H1 (cell line): ENCODE results near the gene INPP5F. TPM values are rescaled to one million over a fixed set of nuclear protein-coding genes. Genes with fewer than 3 reads are reported as not detected.

Source experiments
- CTCF ChIA-PET: fragments of 300-600 bp; sonication (Branson Sonifier 250); formaldehyde crosslinking; loops from one replicate; lab custom pipeline; 2021; ENCODE audit not compliant: partially characterized antibody; lab: Charles Lee
- POLR2A ChIA-PET: fragments of 300-600 bp; sonication (Branson Sonifier 250); formaldehyde crosslinking; loops from one replicate; lab custom pipeline; 2021; ENCODE audit warnings: inconsistent platforms; ENCODE audit not compliant: partially characterized antibody; lab: Charles Lee
- DNase-seq, 2 experiments: peaks; one replicate each; pipeline versions ENCODE4 v3.0.0 to v3.0.0-alpha.2; 2010 to 2022; ENCODE audit warnings: low spot score in 2 of 2, low read depth in 1 of 2, mixed read lengths in 1 of 2
- FAIRE-seq: peaks from 2 replicates; lab custom pipeline; 2011; peaks lifted over from hg19 to GRCh38; lab: Jason Lieb, UNC
- H2AFZ ChIP-seq: 2 replicates; pipeline ENCODE4 v1.8.1; 2012; ENCODE audit warnings: low read length, inconsistent platforms
- H2AK5ac ChIP-seq: 2 replicates; pipeline ENCODE4 v1.6.1; 2013; ENCODE audit warnings: low read depth, low read length
- H2BK120ac ChIP-seq: replicated peaks from 2 replicates; pipeline ENCODE3; 2013; ENCODE audit warnings: low read depth, low read length, inconsistent platforms
- H2BK12ac ChIP-seq: 2 replicates; pipeline ENCODE4 v1.6.1; 2013; ENCODE audit warnings: low read depth, low read length
- H2BK15ac ChIP-seq: 2 replicates; pipeline ENCODE4 v1.6.1; 2013; ENCODE audit warnings: low read length
- H2BK20ac ChIP-seq: 2 replicates; pipeline ENCODE4 v1.6.1; 2013; ENCODE audit warnings: low read length
- H2BK5ac ChIP-seq: 2 replicates; pipeline ENCODE4 v1.6.1; 2013; ENCODE audit warnings: low read depth, low read length
- H3K14ac ChIP-seq: 2 replicates; pipeline ENCODE4 v1.6.1; 2013; ENCODE audit warnings: inconsistent platforms; ENCODE audit not compliant: insufficient read length
- H3K18ac ChIP-seq: 2 replicates; pipeline ENCODE4 v1.6.1; 2013; ENCODE audit warnings: low read length; ENCODE audit errors: extremely low read depth
- H3K23ac ChIP-seq: 2 replicates; pipeline ENCODE4 v1.6.1; 2013; ENCODE audit warnings: inconsistent platforms; ENCODE audit not compliant: insufficient read length
- H3K23me2 ChIP-seq: 2 replicates; pipeline ENCODE4 v1.6.1; 2013; ENCODE audit warnings: low read depth, low read length
- H3K27ac ChIP-seq: 2 replicates; pipeline ENCODE4 v1.6.1; 2011; ENCODE audit warnings: low read depth, low read length, inconsistent platforms
- H3K27me3 ChIP-seq, 4 experiments: replicated peaks in 1 of 4; 1 replicate in 1 of 4; 2 replicates in 3 of 4; pipeline versions ENCODE4 v1.6.1 to v1.8.1; 2011 to 2013; ENCODE audit warnings: low read length in 3 of 4, mild to moderate bottlenecking in 3 of 4, inconsistent platforms in 2 of 4, mixed read lengths in 2 of 4, moderate library complexity in 1 of 4; ENCODE audit not compliant: control insufficient read depth in 3 of 4, insufficient read depth in 3 of 4; ENCODE audit errors: extremely low read depth in 1 of 4
- H3K36me3 ChIP-seq, 4 experiments: 2 replicates each; pipeline versions ENCODE4 v1.6.1 to v1.8.1; 2011 to 2013; ENCODE audit warnings: mild to moderate bottlenecking in 4 of 4, low read length in 3 of 4, moderate library complexity in 2 of 4, control low read depth in 1 of 4, inconsistent platforms in 1 of 4; ENCODE audit not compliant: insufficient read depth in 4 of 4, control insufficient read depth in 2 of 4
- H3K4ac ChIP-seq: replicated peaks from 2 replicates; pipeline ENCODE3; 2013; ENCODE audit warnings: low read length, low read depth, mixed read lengths, inconsistent platforms; ENCODE audit not compliant: insufficient read length
- H3K4me1 ChIP-seq, 4 experiments: replicated peaks in 1 of 4; 1 replicate in 1 of 4; 2 replicates in 3 of 4; pipeline versions ENCODE4 v1.6.1 to v1.8.1; 2011 to 2013; ENCODE audit warnings: low read length in 3 of 4, inconsistent platforms in 2 of 4, mixed read lengths in 1 of 4; ENCODE audit not compliant: insufficient read depth in 4 of 4, control insufficient read depth in 3 of 4
- H3K4me2 ChIP-seq, 2 experiments: 2 replicates each; pipeline versions ENCODE4 v1.6.1 to v1.8.1; 2011 to 2013; ENCODE audit warnings: low read depth in 2 of 2, low read length in 2 of 2, control low read depth in 1 of 2, inconsistent platforms in 1 of 2, mild to moderate bottlenecking in 1 of 2; ENCODE audit not compliant: insufficient read depth in 1 of 2
- H3K4me3 ChIP-seq, 4 experiments: fragments of 200-600, 300-600 bp in 1 of 4; sonication (generic), shearing (Covaris generic), sonication (Bioruptor Twin) in 1 of 4; 2 replicates each; pipeline versions ENCODE4 v1.5.1 to v1.8.1; 2011 to 2016; ENCODE audit warnings: low read length in 4 of 4, low read depth in 3 of 4, control low read depth in 2 of 4, inconsistent platforms in 2 of 4, mild to moderate bottlenecking in 2 of 4, mixed read lengths in 1 of 4, moderate library complexity in 1 of 4; ENCODE audit not compliant: insufficient read depth in 2 of 4; ENCODE audit errors: extremely low read depth in 1 of 4
- H3K56ac ChIP-seq: replicated peaks from 2 replicates; pipeline ENCODE3; 2013; ENCODE audit warnings: low read depth, mild to moderate bottlenecking, mixed read lengths, low read length, inconsistent platforms; ENCODE audit not compliant: insufficient read length
- H3K79me1 ChIP-seq: 2 replicates; pipeline ENCODE4 v1.6.1; 2013; ENCODE audit warnings: low read depth, low read length, control low read depth
- H3K79me2 ChIP-seq, 2 experiments: 2 replicates each; pipeline versions ENCODE4 v1.6.1 to v1.8.1; 2012 to 2013; ENCODE audit warnings: low read length in 2 of 2, mild to moderate bottlenecking in 2 of 2, inconsistent platforms in 1 of 2; ENCODE audit not compliant: insufficient read depth in 2 of 2, control insufficient read depth in 1 of 2
- H3K9ac ChIP-seq, 4 experiments: replicated peaks in 1 of 4; 1 replicate in 1 of 4; 2 replicates in 3 of 4; pipeline versions ENCODE4 v1.6.1 to v1.8.1; 2011 to 2013; ENCODE audit warnings: low read depth in 3 of 4, low read length in 3 of 4, control low read depth in 2 of 4, mild to moderate bottlenecking in 2 of 4, moderate library complexity in 2 of 4, inconsistent platforms in 1 of 4; ENCODE audit errors: extremely low read depth in 1 of 4
- H3K9me3 ChIP-seq, 2 experiments: 2 replicates each; pipeline versions ENCODE4 v1.6.1 to v1.8.1; 2012 to 2013; ENCODE audit warnings: mild to moderate bottlenecking in 2 of 2, moderate library complexity in 2 of 2, control low read depth in 1 of 2, inconsistent platforms in 1 of 2, low read depth in 1 of 2, low read length in 1 of 2, mixed read lengths in 1 of 2; ENCODE audit not compliant: insufficient read depth in 2 of 2
- H4K20me1 ChIP-seq, 2 experiments: replicated peaks in 1 of 2; 2 replicates each; pipeline versions ENCODE3 to v1.8.1; 2011 to 2013; ENCODE audit warnings: inconsistent platforms in 2 of 2, low read length in 2 of 2, mild to moderate bottlenecking in 1 of 2; ENCODE audit not compliant: insufficient read depth in 2 of 2, control insufficient read depth in 1 of 2
- H4K5ac ChIP-seq: 2 replicates; pipeline ENCODE4 v1.6.1; 2013; ENCODE audit warnings: low read length, low read depth, mixed read lengths, inconsistent platforms; ENCODE audit not compliant: insufficient read length
- H4K8ac ChIP-seq: 2 replicates; pipeline ENCODE4 v1.8.0; 2013; ENCODE audit warnings: mild to moderate bottlenecking, moderate library complexity, low read length, inconsistent platforms; ENCODE audit not compliant: insufficient read depth; ENCODE audit errors: extremely low read depth
- H4K91ac ChIP-seq: replicated peaks from 2 replicates; pipeline ENCODE3; 2013; ENCODE audit warnings: low read length, mixed read lengths, inconsistent platforms; ENCODE audit not compliant: insufficient read length
- ASH2L ChIP-seq: fragments of 200-600, 300-600 bp; sonication (generic); IDR thresholded peaks from one replicate; pipeline ENCODE4 v1.7.1; 2017; ENCODE audit warnings: low read length
- CBX5 ChIP-seq: fragments of 300-800, 300-1000 bp; sonication (generic); IDR thresholded peaks from 2 replicates; pipeline ENCODE4 v1.7.1; 2016; ENCODE audit warnings: antibody characterized with exemption, low read length, low read depth
- E2F6 ChIP-seq: IDR thresholded peaks from 2 replicates; pipeline ENCODE4 v1.6.1; 2012; ENCODE audit warnings: inconsistent platforms
- GABPA ChIP-seq: IDR thresholded peaks from 2 replicates; pipeline ENCODE4 v1.6.1; 2011; ENCODE audit warnings: mild to moderate bottlenecking, low read length, moderate library complexity, borderline replicate concordance; ENCODE audit not compliant: insufficient read depth
- KDM1A ChIP-seq: fragments of 200-600, 300-600 bp; sonication (generic); IDR thresholded peaks from 2 replicates; pipeline ENCODE4 v1.7.1; 2016; ENCODE audit warnings: mild to moderate bottlenecking, low read length, borderline replicate concordance
- SIRT6 ChIP-seq: IDR thresholded peaks from one replicate; pipeline ENCODE4 v1.7.1; 2012; ENCODE audit warnings: low read length, inconsistent platforms
- SP1 ChIP-seq: IDR thresholded peaks from 2 replicates; pipeline ENCODE4 v1.6.1; 2011; ENCODE audit warnings: low read depth, low read length
- SRF ChIP-seq: IDR thresholded peaks from 2 replicates; pipeline ENCODE4 v1.6.1; 2011; ENCODE audit warnings: mild to moderate bottlenecking, low read depth, low read length, moderate library complexity
- TAF7 ChIP-seq: optimal IDR thresholded peaks from 2 replicates; pipeline ENCODE3; 2011; ENCODE audit warnings: low read depth, mild to moderate bottlenecking, inconsistent platforms, low read length, moderate library complexity, borderline replicate concordance
- TCF12 ChIP-seq: IDR thresholded peaks from 2 replicates; pipeline ENCODE4 v1.6.1; 2011; ENCODE audit warnings: low read depth, mild to moderate bottlenecking, low read length
- WGBS, 2 experiments: shearing (Covaris generic) in 1 of 2; methylation state at CpG; one replicate each; pipeline versions ENCODE4 v1.1.6 to v1.1.7; 2013 to 2015; ENCODE audit warnings: low lambda C conversion rate in 2 of 2, mixed read lengths in 2 of 2, inconsistent platforms in 1 of 2, low coverage in 1 of 2, missing lambda C conversion rate in 1 of 2; ENCODE audit not compliant: insufficient replicate concordance in 2 of 2, insufficient coverage in 1 of 2, insufficient read length in 1 of 2; ENCODE audit errors: extremely low coverage in 1 of 2, missing lambda C conversion rate in 1 of 2; 5-methylcytosine and 5-hydroxymethylcytosine counted together
- polyA plus RNA-seq, 7 experiments: library from polyadenylated mRNA; depleted of rRNA in 3 of 7; stranded (reverse) in 5 of 7; unstranded in 2 of 7; fragments of >200 nt in 5 of 7; fragments of 200-250 nt in 2 of 7; gene quantifications; 1 replicate in 5 of 7; 2 replicates in 1 of 7; 4 replicates in 1 of 7; pipeline versions ENCODE4 v1.2.1 to v1.2.3, GENCODE V29; 2011 to 2013; ENCODE audit warnings: missing spikeins in 2 of 7, mixed read lengths in 2 of 7
- total RNA-seq: library from RNA; stranded (reverse); fragmentation: NEBNext Ultra II Directional; extraction: Animal tissue kit (Norgen Biotek cat#: 25700); gene quantifications from 2 replicates; pipeline ENCODE4 v1.2.1, GENCODE V29; 2021

Gene INPP5F
- total and polyA plus RNA-seq, 2 of the 8 experiments (the other 6 are each of a cell fraction or from before 2014, with no cell fraction given) = 50.1 to 101 TPM

- no peak overlapping the region for H3K27ac ChIP-seq
- no peak overlapping the region for H3K18ac ChIP-seq
- H3K36me3 ChIP-seq = no peaks in the 10 kb centered on the region
- no peak for DNase-seq
- H3K23ac ChIP-seq = no peak overlapping the region
- H3K27me3 ChIP-seq = no peaks in the 10 kb centered on the region
- H4K91ac ChIP-seq = no peak overlapping the region
- peaks cover 3 to 5% of the 10 kb centered on the region in 2 experiments; a peak in 1 of 4 replicates for H3K9me3 ChIP-seq
- no peak overlapping the region for H3K4ac ChIP-seq
- H3K79me2 ChIP-seq = peaks cover 0 to 3% of the 10 kb centered on the region in 2 experiments; a peak in 2 of 4 replicates
- no peak for TF ChIP-seq CBX5
- no peak for TF ChIP-seq E2F6
- TF ChIP-seq KDM1A = no peak
- no peak for TF ChIP-seq SIRT6
- TF ChIP-seq SRF = no peak
- TF ChIP-seq ASH2L = no peak
- no peak for TF ChIP-seq GABPA
- no peak for TF ChIP-seq SP1
- no peak for TF ChIP-seq TCF12
- TF ChIP-seq TAF7 = no peak
- H3K14ac ChIP-seq = no peak overlapping the region
- no peak overlapping the region for H3K56ac ChIP-seq
- no peak overlapping the region for H4K5ac ChIP-seq
- H2BK12ac ChIP-seq = no peak overlapping the region
- no peak overlapping the region for H2BK5ac ChIP-seq
- no peak overlapping the region for H2BK120ac ChIP-seq
- H3K79me1 ChIP-seq = peaks cover 3% of the 10 kb centered on the region
- POLR2A ChIA-PET = interaction anchor here (1.2 to 3.1 kb wide), 3 partner anchors 16 to 73 kb away, joined by 4 to 16 read pairs (median 5); no protein-coding TSS in a partner anchor
- H2BK20ac ChIP-seq = no peak overlapping the region
- H3K23me2 ChIP-seq = no peaks in the 10 kb centered on the region
- no peak overlapping the region for H2BK15ac ChIP-seq
- no peak overlapping the region for H4K8ac ChIP-seq
- no peak for FAIRE-seq
- 93% methylated on average over 7 of the region's 7 CpGs; no CpG with 5 or more reads in 1 of the 2 experiments for WGBS, 2 experiments
- H3K4me2 ChIP-seq = no peak overlapping the region
- H2AFZ ChIP-seq = no peak overlapping the region
- peaks cover 0 to 2% of the 10 kb centered on the region in 2 experiments for H4K20me1 ChIP-seq
- H2AK5ac ChIP-seq = no peak overlapping the region
- no peak overlapping the region for H3K9ac ChIP-seq
- H3K4me3 ChIP-seq = no peak overlapping the region
- CTCF ChIA-PET = interaction anchor here (0.6 to 5.2 kb wide), 16 partner anchors 7 to 231 kb away, joined by 3 to 59 read pairs (median 6); no protein-coding TSS in a partner anchor
- peaks cover 0 to 3% (median under 1%) of the 10 kb centered on the region in 4 experiments; a peak in 2 of 7 replicates for H3K4me1 ChIP-seq
These were observed 23.6 kb downstream of the INPP5F start for GRCh38 chr10:119749455-119749854.
